Nephron progenitor cell (in vitro differentiated cells): ENCODE results near the gene ASB10.
A peak's percentile ranks its signal among the peaks of the same experiment; 100 is the strongest.

Experiments
- DNase-seq: peaks from one replicate; pipeline ENCODE4 v3.0.0; 2021
- H3K27ac Mint-ChIP-seq: 2 replicates; pipeline ENCODE4 v1.8.0; 2021; ENCODE audit warnings: mild to moderate bottlenecking, moderate library complexity, mixed read lengths
- H3K27me3 Mint-ChIP-seq: 2 replicates; pipeline ENCODE4 v1.8.0; 2021; ENCODE audit warnings: mild to moderate bottlenecking, low read depth, mixed read lengths; ENCODE audit not compliant: poor library complexity
- H3K36me3 Mint-ChIP-seq: 2 replicates; pipeline ENCODE4 v1.8.0; 2021; ENCODE audit warnings: low read depth, mixed read lengths
- H3K4me1 Mint-ChIP-seq: 2 replicates; pipeline ENCODE4 v1.8.0; 2021; ENCODE audit warnings: mixed read lengths
- H3K4me3 Mint-ChIP-seq: 2 replicates; pipeline ENCODE4 v1.8.0; 2021; ENCODE audit warnings: mild to moderate bottlenecking, moderate library complexity, mixed read lengths
- H3K9me3 Mint-ChIP-seq: 2 replicates; pipeline ENCODE4 v1.8.0; 2021; ENCODE audit warnings: mild to moderate bottlenecking, moderate library complexity, mixed read lengths
- CTCF ChIP-seq: fragments of 200-600 bp; sonication (generic); IDR thresholded peaks from 2 replicates; pipeline ENCODE4 v1.5.0; 2021; ENCODE audit warnings: antibody characterized with exemption

The ASB10 gene

DNA sequence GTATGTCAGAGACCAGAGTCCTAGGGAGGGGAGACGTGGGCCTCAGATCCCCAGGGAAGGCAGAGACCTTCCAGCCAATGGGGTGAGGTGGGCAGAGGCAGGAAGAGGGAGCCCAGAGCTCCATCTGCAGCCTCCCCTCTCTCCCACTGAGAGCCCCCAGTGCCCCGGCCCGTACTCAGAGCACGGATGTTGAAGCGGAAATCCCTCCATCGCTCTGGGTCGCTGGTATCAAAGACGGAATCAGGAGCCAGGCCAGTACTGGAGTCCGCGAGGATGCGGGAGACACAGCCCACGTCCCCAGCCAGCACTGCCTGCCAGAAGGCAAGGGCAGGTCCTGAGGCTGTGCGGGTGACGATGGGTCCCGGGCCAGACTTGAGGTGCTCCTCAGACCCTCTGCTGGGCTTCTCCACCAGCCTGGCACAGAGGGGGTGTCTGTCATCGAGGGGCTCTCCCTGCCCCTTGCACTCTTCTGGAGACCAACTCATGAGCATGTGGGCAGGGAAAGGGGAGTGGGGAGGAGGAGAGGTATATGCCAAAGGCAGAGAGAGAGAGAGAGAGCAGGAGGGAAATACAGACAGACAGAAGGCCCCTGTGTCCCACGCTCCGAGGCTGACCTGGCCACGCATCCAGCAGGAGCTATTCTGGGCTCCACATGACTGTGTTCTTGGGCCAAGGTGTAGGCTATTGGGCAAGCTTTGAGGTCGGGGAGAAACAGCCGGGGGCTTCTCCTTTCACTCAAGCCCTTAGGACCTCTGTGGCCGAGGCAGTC lies at the start of gene ASB10:
Gene ASB10 (minus strand): TSS at position 611 of the 769 bp plus-strand sequence. CDS start 120 bp downstream, at position 491.
- DNase-seq = no peak
- Mint-ChIP-seq H3K27me3 (peaks cover 55% of the 10 kb centered on the region), H3K4me1 (peaks cover 19% of the 10 kb centered on the region), H3K4me3 (no peak within 1 kb of the TSS), H3K27ac (peak within 1 kb of the TSS; percentile 22), H3K36me3 (no peaks in the 10 kb centered on the region), H3K9me3 (no peaks in the 10 kb centered on the region)
- TF ChIP-seq CTCF = no peak

DNA sequence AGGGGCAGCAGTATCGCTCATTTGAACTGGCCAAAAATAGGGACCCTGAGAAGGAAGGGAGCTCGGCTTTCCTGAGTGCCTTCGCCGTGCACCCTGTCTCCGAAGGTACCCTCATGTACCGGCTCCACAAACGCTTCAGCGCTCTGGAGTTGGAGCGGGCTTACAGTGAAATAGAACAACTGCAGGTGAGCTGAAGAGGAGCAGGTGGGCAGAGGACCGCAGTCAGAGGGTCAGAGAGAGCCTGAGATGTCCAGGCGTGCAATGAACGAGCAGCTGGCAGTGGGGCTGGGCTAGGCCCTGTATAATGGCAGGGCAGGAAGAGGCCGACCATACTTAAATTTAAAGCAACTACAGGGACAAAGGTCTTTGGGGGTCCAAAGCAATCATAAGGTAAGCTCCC lies 49.4 kb upstream of the ASB10 start:
- no peak for DNase-seq
- H3K9me3 Mint-ChIP-seq = no peaks in the 10 kb centered on the region

GRCh38 chr7:151235091-151235787 lies 48.2 kb upstream of the ASB10 start:
- peaks cover 3% of the 10 kb centered on the region for H3K27me3 Mint-ChIP-seq
- H3K9me3 Mint-ChIP-seq = no peaks in the 10 kb centered on the region
- TF ChIP-seq CTCF = no peak
- no peak overlapping the region for H3K27ac Mint-ChIP-seq
- H3K36me3 Mint-ChIP-seq = peaks cover 4% of the 10 kb centered on the region
- H3K4me3 Mint-ChIP-seq = no peak overlapping the region
- DNase-seq = no peak
- H3K4me1 Mint-ChIP-seq = peaks cover 35% of the 10 kb centered on the region

More for the DNA sequence above, 49.4 kb upstream of the ASB10 start:
- peaks cover 2% of the 10 kb centered on the region for H3K27me3 Mint-ChIP-seq
- peak overlapping the region; percentile 62 for H3K27ac Mint-ChIP-seq
- peaks cover 38% of the 10 kb centered on the region for H3K4me1 Mint-ChIP-seq
- peaks cover 4% of the 10 kb centered on the region for H3K36me3 Mint-ChIP-seq
- no peak overlapping the region for H3K4me3 Mint-ChIP-seq
- no peak for TF ChIP-seq CTCF

DNA sequence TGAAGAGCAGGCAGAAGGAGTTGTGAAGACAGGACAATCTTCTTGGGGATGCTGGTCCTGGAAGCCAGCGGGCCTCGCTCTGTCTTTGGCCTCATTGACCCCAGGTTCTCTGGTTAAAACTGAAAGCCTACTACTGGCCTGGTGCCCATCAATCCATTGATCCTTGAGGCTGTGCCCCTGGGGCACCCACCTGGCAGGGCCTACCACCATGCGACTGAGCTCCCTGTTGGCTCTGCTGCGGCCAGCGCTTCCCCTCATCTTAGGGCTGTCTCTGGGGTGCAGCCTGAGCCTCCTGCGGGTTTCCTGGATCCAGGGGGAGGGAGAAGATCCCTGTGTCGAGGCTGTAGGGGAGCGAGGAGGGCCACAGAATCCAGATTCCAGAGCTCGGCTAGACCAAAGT lies 46.8 kb upstream of the ASB10 start:
- peaks cover 3% of the 10 kb centered on the region for H3K27me3 Mint-ChIP-seq
- peak overlapping the region; percentile 98 for H3K4me3 Mint-ChIP-seq
- no peaks in the 10 kb centered on the region for H3K36me3 Mint-ChIP-seq
- peak overlapping the region; percentile 64 for H3K27ac Mint-ChIP-seq
- H3K4me1 Mint-ChIP-seq = peaks cover 30% of the 10 kb centered on the region
- no peak for TF ChIP-seq CTCF
- DNase-seq = no peak
- no peaks in the 10 kb centered on the region for H3K9me3 Mint-ChIP-seq

DNA sequence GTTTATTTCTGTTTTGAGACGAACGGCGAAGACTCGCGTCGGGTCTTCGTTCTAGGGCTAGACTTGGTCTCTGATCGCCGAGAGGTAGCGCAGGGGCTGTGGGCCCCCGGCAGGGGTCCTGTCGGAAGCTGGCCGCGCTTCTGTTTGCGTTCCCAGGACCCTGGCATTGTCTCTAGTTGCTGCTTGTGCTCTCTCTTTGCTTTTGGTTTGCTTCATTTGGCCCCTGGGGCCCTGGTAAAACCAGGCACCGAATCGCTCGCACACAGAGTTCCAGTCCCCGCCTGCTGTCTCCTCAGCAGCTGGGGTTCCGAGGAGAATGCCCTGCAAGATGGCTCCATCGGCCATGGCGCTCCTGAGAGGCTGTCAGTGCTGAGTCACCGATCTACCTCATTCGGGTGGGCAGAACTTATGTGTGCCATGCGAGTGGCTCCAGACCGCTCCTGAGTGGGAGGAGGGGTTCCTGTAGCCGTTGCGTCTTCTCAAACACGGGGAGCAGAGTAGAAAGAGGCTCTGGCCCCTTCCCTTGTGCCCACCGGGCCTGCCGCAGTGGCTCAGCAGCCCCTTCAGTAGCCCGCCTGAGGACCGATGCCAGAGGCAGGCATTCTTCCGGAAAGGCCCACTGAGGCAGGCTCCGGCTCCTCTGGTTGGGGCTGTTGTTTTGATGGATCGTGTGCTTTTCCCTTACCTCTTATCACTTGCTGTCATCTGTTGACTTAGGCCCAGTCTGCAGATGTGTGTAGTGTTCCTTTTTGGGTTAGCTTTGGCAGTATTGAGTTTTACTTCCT lies 46.1 kb upstream of the ASB10 start:
- peak; percentile 34 for DNase-seq

More for the DNA sequence above, 46.1 kb upstream of the ASB10 start:
- Mint-ChIP-seq H3K27ac (peak overlapping the region; percentile 86), H3K9me3 (no peaks in the 10 kb centered on the region), H3K4me1 (peaks cover 37% of the 10 kb centered on the region), H3K27me3 (peaks cover 3% of the 10 kb centered on the region), H3K36me3 (no peaks in the 10 kb centered on the region), H3K4me3 (peak overlapping the region; percentile 98)
- no peak for TF ChIP-seq CTCF
